Measurements from ENCODE around the gene LHFPL2. TPM values are rescaled to one million over a fixed set of nuclear protein-coding genes. Genes with fewer than 3 reads are reported as not detected.
"Not testable (repeated sequence)": the region's sequence is repeated elsewhere in the genome, so short reads cannot be mapped to it uniquely, and the experiment has no call there.

Gene LHFPL2
- total and polyA plus RNA-seq, 3 donors from 2014 or later: 24.8 to 48.6 (median 42.8) TPM

GRCh38 chr5:78670701-78671269 is 22.2 kb upstream of the LHFPL2 start:
- Histone ChIP-seq H3K27ac (no peak overlapping the region), H3K9me3 (no peaks in the 10 kb centered on the region), H3K36me3 (ENCODE audit: low read depth, missing control alignments) (no peaks in the 10 kb centered on the region), H3K27me3 (no peaks in the 10 kb centered on the region), H3K4me3 (no peak overlapping the region), H3K4me1 (no peaks in the 10 kb centered on the region)
- no peak for DNase-seq
- TF ChIP-seq POLR2A (IDR thresholded peaks at IDR 0.05) (no peak), CTCF (IDR thresholded peaks at IDR 0.05) (no peak)
- intact Hi-C loops (cut with DNase I; ENCODE audit: low total_unique reads): no loop called here
- WGBS, 2 donors: 37 to 41% methylated on average over 2 of the region's 2 CpGs

DNA sequence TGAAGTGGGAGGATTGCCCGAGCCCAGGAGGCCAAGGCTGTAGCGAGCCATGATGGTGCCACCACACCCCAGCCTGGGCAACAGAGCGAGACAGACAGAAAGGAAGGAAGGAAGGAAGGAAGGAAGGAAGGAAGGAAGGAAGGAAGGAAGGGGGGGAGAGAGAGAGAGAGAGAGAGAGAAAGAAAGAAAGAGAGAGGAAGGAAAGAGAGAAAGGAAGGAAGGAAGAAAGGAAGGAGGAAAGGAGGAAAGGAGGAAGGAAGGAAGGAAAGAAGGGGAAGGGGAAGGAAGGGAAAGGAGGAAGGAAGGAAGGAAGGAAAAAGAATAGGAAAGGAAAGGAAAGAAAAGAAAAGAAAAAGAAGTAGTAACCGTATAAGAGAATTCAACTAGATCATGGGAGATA is 20.8 kb upstream of the LHFPL2 start:
- Histone ChIP-seq H3K4me3 (no peak overlapping the region), H3K27me3 (no peaks in the 10 kb centered on the region), H3K36me3 (ENCODE audit: low read depth, missing control alignments) (no peaks in the 10 kb centered on the region), H3K27ac (no peak overlapping the region), H3K9me3 (no peaks in the 10 kb centered on the region), H3K4me1 (no peaks in the 10 kb centered on the region)
- WGBS, 2 donors: 83 to 92% methylated on average over 3 to 4 of the region's 4 CpGs
- no peak for DNase-seq
- no peak for TF ChIP-seq CTCF (IDR thresholded peaks at IDR 0.05)
- TF ChIP-seq POLR2A (IDR thresholded peaks at IDR 0.05): no peak
- intact Hi-C loops (cut with DNase I; ENCODE audit: low total_unique reads): no loop called here

GRCh38 chr5:78667461-78668103 is 19.0 kb upstream of the LHFPL2 start:
- no peak for DNase-seq
- H3K36me3 ChIP-seq (ENCODE audit: low read depth, missing control alignments): no peaks in the 10 kb centered on the region
- H3K4me3 ChIP-seq: no peak overlapping the region
- WGBS, 2 donors: 95 to 96% methylated on average over 5 of the region's 5 CpGs
- intact Hi-C loops (cut with DNase I; ENCODE audit: low total_unique reads): no loop called here
- no peak for TF ChIP-seq POLR2A (IDR thresholded peaks at IDR 0.05)
- no peak for TF ChIP-seq CTCF (IDR thresholded peaks at IDR 0.05)
- H3K27me3 ChIP-seq: no peaks in the 10 kb centered on the region
- no peaks in the 10 kb centered on the region for H3K9me3 ChIP-seq
- no peak overlapping the region for H3K27ac ChIP-seq
- H3K4me1 ChIP-seq: no peaks in the 10 kb centered on the region

GRCh38 chr5:78666975-78667374 is 18.4 kb upstream of the LHFPL2 start:
- WGBS, 2 donors: 67 to 100% methylated on average over 1 of the region's 1 CpG
- H3K4me1 ChIP-seq; H3K27ac ChIP-seq; DNase-seq; intact Hi-C loops (cut with DNase I; ENCODE audit: low total_unique reads); H3K27me3 ChIP-seq; H3K36me3 ChIP-seq (ENCODE audit: low read depth, missing control alignments); H3K9me3 ChIP-seq; H3K4me3 ChIP-seq: not testable (repeated sequence)

DNA sequence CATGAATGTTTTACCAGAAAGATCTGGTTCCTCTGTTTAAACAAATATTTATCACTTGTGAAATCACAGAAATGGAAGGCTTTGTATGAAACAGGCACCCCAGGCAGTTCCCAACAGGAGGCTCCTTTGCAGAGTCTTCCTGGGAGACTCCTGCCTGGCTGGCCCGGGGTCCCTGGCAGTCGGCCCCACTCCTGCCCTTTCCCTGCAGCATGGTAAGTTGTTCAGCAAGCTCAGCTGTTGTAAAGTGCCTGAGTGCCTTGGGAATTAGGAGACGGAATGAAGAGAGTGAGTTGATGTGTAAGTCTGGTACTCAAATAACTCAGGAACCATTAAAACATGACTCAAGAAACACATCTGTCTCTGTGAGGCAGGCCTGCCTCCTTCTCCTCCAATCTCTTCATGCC is 17.5 kb upstream of the LHFPL2 start:
- intact Hi-C loops (cut with DNase I; ENCODE audit: low total_unique reads): no loop called here
- no peaks in the 10 kb centered on the region for H3K9me3 ChIP-seq
- no peak overlapping the region for H3K4me3 ChIP-seq
- TF ChIP-seq CTCF (IDR thresholded peaks at IDR 0.05): no peak
- TF ChIP-seq POLR2A (IDR thresholded peaks at IDR 0.05): no peak
- WGBS, 2 donors: 43 to 44% methylated on average over 3 of the region's 3 CpGs
- H3K36me3 ChIP-seq (ENCODE audit: low read depth, missing control alignments): no peaks in the 10 kb centered on the region
- no peaks in the 10 kb centered on the region for H3K27me3 ChIP-seq
- no peaks in the 10 kb centered on the region for H3K4me1 ChIP-seq
- H3K27ac ChIP-seq: no peak overlapping the region
- no peak for DNase-seq

All from testis (tissue), 3 donors.